ENCODE results near the gene ZNF516. TPM values are rescaled to one million over a fixed set of nuclear protein-coding genes. Genes with fewer than 3 reads are reported as not detected.

The ZNF516 gene
- total RNA-seq, 1 donor from 2014 or later, result 11.5 TPM

DNA sequence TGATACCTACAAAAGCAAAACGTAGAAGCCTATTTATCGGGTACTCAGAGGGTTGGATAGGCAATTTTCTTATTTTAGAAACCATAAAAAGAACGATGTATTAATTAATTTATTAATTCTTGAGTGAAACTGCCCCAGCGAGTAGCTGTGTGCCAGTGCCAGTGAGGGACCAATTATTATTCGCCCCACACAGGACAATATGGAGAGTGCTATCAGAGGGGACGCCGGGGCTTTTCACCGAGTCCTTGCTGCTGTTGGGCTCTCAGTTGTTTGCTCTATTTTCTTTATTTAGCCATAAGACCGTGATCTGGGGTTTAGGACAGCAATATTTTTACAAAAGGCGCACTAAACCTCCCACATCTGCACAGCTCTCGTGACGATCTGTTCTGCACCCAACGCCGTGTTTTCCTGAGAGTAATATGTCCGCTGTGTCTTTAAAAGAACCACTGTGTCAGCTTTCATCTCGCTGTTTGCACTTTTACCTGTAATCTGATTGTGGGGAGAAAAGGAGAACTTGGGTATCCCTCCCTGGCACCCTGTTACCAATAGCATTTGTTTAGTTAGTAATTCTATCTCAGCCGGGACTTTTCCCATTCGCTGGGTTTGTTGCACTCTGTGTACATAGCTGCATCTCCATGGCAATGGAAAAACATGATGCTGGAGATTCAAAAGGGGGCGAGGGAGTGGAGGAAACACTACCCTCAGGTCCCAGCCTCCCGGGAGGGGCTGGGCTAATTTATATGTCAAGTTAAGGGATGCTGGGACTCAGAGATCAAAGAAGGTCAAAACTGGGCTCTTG lies 30.1 kb upstream of the ZNF516 start:
- Histone ChIP-seq H3K36me3 (no peaks in the 10 kb centered on the region), H3K27ac (replicated peaks) (peak overlapping the region; percentile 17), H3K4me3 (peak overlapping the region; percentile 58), H3K9me3 (replicated peaks) (no peaks in the 10 kb centered on the region), H3K27me3 (ENCODE audit: low read depth) (peaks cover 70% of the 10 kb centered on the region), H3K4me1 (peaks cover 8% of the 10 kb centered on the region)
- no peak for DNase-seq
- TF ChIP-seq, protein P1, sequence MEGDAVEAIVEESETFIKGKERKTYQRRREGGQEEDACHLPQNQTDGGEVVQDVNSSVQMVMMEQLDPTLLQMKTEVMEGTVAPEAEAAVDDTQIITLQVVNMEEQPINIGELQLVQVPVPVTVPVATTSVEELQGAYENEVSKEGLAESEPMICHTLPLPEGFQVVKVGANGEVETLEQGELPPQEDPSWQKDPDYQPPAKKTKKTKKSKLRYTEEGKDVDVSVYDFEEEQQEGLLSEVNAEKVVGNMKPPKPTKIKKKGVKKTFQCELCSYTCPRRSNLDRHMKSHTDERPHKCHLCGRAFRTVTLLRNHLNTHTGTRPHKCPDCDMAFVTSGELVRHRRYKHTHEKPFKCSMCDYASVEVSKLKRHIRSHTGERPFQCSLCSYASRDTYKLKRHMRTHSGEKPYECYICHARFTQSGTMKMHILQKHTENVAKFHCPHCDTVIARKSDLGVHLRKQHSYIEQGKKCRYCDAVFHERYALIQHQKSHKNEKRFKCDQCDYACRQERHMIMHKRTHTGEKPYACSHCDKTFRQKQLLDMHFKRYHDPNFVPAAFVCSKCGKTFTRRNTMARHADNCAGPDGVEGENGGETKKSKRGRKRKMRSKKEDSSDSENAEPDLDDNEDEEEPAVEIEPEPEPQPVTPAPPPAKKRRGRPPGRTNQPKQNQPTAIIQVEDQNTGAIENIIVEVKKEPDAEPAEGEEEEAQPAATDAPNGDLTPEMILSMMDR (IDR thresholded peaks at IDR 0.05; ENCODE audit: borderline replicate concordance), result no peak
- intact Hi-C loops (cut with micrococcal nuclease), result no loop called here

DNA sequence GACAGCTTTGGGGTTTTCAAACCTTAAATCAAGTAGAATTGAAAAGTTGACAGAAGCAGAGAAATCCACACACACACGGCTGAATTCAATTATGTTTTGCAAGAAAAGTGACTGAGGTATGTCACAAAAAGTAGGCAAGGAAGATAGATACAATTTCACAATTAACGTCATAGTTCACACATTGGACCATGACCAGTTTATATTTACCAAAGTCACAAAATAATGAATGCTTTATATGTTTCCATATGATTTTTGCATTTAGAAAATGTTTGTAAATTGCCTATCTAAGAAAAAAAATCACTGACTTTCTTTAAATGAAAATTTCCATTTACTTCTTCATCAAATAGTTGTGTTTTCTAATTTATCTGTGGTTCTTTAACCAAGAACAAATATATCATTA lies 29.4 kb upstream of the ZNF516 start:
- DNase-seq, result no peak
- Histone ChIP-seq H3K9me3 (replicated peaks) (no peaks in the 10 kb centered on the region), H3K4me3 (peak overlapping the region; percentile 58), H3K27me3 (ENCODE audit: low read depth) (peaks cover 72% of the 10 kb centered on the region), H3K27ac (replicated peaks) (no peak overlapping the region), H3K4me1 (peaks cover 8% of the 10 kb centered on the region), H3K36me3 (no peaks in the 10 kb centered on the region)
- TF ChIP-seq, protein P1 (IDR thresholded peaks at IDR 0.05; ENCODE audit: borderline replicate concordance), result no peak
- intact Hi-C loops (cut with micrococcal nuclease), result no loop called here

DNA sequence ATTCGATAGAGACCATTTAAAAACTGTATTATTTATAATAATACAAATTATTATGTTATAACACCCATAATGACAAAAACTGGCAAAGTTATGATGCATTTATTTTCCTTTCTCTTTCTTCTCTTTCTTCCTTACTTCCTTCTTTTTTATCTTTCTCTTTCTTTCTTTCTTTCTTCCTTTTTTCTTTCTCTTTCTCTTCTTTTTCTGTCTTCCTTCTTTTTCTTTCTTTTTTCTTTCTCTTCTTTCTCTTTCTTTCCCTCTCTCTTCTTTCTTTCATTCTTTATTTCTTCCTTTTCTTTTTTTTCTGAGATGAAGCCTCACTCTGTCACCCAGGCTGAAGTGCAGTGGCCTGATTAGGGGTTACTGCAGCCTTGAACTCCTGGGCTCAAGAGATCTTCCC lies 27.5 kb upstream of the ZNF516 start:
- peaks cover 6% of the 10 kb centered on the region for H3K4me1 ChIP-seq
- no peak for DNase-seq
- TF ChIP-seq, protein P1 (IDR thresholded peaks at IDR 0.05; ENCODE audit: borderline replicate concordance), result no peak
- no peak overlapping the region for H3K27ac ChIP-seq (replicated peaks)
- H3K27me3 ChIP-seq (ENCODE audit: low read depth), result peaks cover 73% of the 10 kb centered on the region
- no peak overlapping the region for H3K4me3 ChIP-seq
- H3K9me3 ChIP-seq (replicated peaks), result no peaks in the 10 kb centered on the region
- intact Hi-C loops (cut with micrococcal nuclease), result no loop called here
- H3K36me3 ChIP-seq, result no peaks in the 10 kb centered on the region

DNA sequence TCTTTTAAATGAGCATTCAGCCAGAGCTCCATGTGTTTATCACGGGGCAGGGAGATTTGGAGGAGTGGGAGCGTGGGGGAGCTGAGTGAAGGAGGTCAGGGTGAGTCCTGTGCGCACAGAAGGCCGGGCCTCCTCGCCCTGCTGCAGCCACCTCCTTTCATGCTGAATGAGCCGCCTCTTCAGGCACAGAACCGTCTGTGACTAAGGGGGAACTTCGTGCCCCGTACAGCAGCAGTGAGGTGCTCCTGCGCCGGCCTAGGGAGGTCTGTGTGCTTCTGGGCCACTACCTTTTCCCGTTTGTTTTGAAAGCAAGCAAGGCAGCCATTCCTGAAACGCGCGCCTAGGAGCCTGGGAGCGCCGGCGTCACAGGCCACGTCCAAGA lies 27.1 kb upstream of the ZNF516 start:
- no peak for DNase-seq
- Histone ChIP-seq H3K4me1 (peaks cover 6% of the 10 kb centered on the region), H3K27ac (replicated peaks) (no peak overlapping the region), H3K27me3 (ENCODE audit: low read depth) (peaks cover 73% of the 10 kb centered on the region), H3K36me3 (no peaks in the 10 kb centered on the region), H3K9me3 (replicated peaks) (no peaks in the 10 kb centered on the region), H3K4me3 (no peak overlapping the region)
- intact Hi-C loops (cut with micrococcal nuclease), result no loop called here
- TF ChIP-seq, protein P1 (IDR thresholded peaks at IDR 0.05; ENCODE audit: borderline replicate concordance), result no peak

DNA sequence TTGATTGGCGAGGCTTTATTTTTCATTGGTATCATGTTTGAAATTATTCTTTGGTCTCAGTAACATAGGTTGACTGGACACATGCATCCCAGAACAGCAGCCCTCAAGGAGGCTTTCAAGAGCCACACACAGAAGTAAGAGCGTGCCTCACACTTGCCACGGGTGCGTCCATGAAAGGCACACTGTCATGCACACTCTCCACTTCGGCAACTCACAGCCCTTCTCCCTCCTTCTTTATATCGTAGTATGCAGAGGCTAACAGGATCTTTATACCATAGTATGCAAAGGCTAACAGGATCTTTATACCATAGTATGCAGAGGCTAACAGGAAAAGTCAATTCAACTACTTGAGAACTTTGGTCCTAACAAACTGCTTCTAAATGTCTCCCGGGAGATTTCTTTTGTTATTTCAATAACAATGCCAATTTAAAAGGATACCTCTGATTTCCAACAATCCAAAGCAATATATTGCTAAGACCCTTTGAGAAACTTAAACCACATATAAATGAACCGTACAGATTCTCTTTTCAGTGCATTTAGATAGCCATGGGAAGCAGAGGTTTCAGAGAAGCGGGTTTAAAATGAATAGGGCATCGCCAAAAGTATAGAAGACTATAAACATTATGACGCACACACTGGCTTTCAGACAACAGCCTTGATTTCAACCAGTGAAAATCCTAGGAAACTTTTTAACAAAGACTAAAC lies 26.5 kb upstream of the ZNF516 start:
- Histone ChIP-seq H3K4me3 (no peak overlapping the region), H3K27ac (replicated peaks) (no peak overlapping the region), H3K9me3 (replicated peaks) (no peaks in the 10 kb centered on the region)

More for the DNA sequence above, 26.5 kb upstream of the ZNF516 start:
- Histone ChIP-seq H3K27me3 (ENCODE audit: low read depth) (peaks cover 73% of the 10 kb centered on the region), H3K36me3 (no peaks in the 10 kb centered on the region), H3K4me1 (peaks cover 6% of the 10 kb centered on the region)
- TF ChIP-seq, protein P1 (IDR thresholded peaks at IDR 0.05; ENCODE audit: borderline replicate concordance), result no peak
- DNase-seq, result no peak
- intact Hi-C loops (cut with micrococcal nuclease), result no loop called here
